ENCODE results near the gene EDDM3A. TPM values are rescaled to one million over a fixed set of nuclear protein-coding genes. Genes with fewer than 3 reads are reported as not detected.

Gene EDDM3A
- total RNA-seq, 1 donor from 2014 or later: not detected

- H3K4me3 Mint-ChIP-seq: no peak overlapping the region
Measured at GRCh38 chr14:20742132-20742531, 3.6 kb upstream of the EDDM3A start.

GRCh38 chr14:20743556-20743955 is 2.1 kb upstream of the EDDM3A start:
- Mint-ChIP-seq H3K27ac (no peak overlapping the region), H3K9me3 (no peaks in the 10 kb centered on the region), H3K4me3 (no peak overlapping the region), H3K4me1 (peaks cover 10% of the 10 kb centered on the region), H3K36me3 (ENCODE audit: low read depth) (no peaks in the 10 kb centered on the region), H3K27me3 (peaks cover under 1% of the 10 kb centered on the region)
- ATAC-seq (ENCODE audit: low read depth) (no peak), DNase-seq (no peak)
- TF ChIP-seq CTCF (IDR thresholded peaks at IDR 0.05): no peak
- intact Hi-C loops (cut with micrococcal nuclease): no loop called here
- ChIA-PET POLR2A (interaction anchor here (0.6 kb wide), 1 partner anchor 11 kb away, joined by 3 read pairs; no protein-coding TSS in a partner anchor), CTCF (no interaction called here)

More at GRCh38 chr14:20742132-20742531, 3.6 kb upstream of the EDDM3A start:
- ATAC-seq (ENCODE audit: low read depth) (no peak), DNase-seq (no peak)
- ChIA-PET POLR2A (no interaction called here), CTCF (no interaction called here)
- Mint-ChIP-seq H3K9me3 (no peaks in the 10 kb centered on the region), H3K27ac (no peak overlapping the region), H3K4me1 (peaks cover 10% of the 10 kb centered on the region), H3K27me3 (peaks cover 2% of the 10 kb centered on the region), H3K36me3 (ENCODE audit: low read depth) (no peaks in the 10 kb centered on the region)
- TF ChIP-seq CTCF (IDR thresholded peaks at IDR 0.05): no peak
- intact Hi-C loops (cut with micrococcal nuclease): no loop called here

GRCh38 chr14:20746566-20746965 is 879 bp downstream of the EDDM3A start:
- H3K9me3 Mint-ChIP-seq: peaks cover 1% of the 10 kb centered on the region
- peaks cover 10% of the 10 kb centered on the region for H3K4me1 Mint-ChIP-seq
- no peak for TF ChIP-seq CTCF (IDR thresholded peaks at IDR 0.05)
- CTCF ChIA-PET: interaction anchor here (0.9 kb wide), 1 partner anchor 111 kb away, joined by 3 read pairs; no protein-coding TSS in a partner anchor
- H3K27me3 Mint-ChIP-seq: peaks cover 10% of the 10 kb centered on the region
- intact Hi-C loops (cut with micrococcal nuclease): no loop called here
- POLR2A ChIA-PET: interaction anchor here (0.6 kb wide), 1 partner anchor 34 kb away, joined by 3 read pairs; no protein-coding TSS in a partner anchor
- ATAC-seq (ENCODE audit: low read depth): no peak
- H3K4me3 Mint-ChIP-seq: no peak overlapping the region
- no peak for DNase-seq
- no peak overlapping the region for H3K27ac Mint-ChIP-seq
- H3K36me3 Mint-ChIP-seq (ENCODE audit: low read depth): no peaks in the 10 kb centered on the region

GRCh38 chr14:20748439-20748838 is 2.8 kb downstream of the EDDM3A start:
- H3K27ac Mint-ChIP-seq: no peak overlapping the region
- DNase-seq: no peak
- H3K27me3 Mint-ChIP-seq: peaks cover 10% of the 10 kb centered on the region
- TF ChIP-seq CTCF (IDR thresholded peaks at IDR 0.05): no peak
- H3K4me1 Mint-ChIP-seq: no peaks in the 10 kb centered on the region
- ChIA-PET POLR2A (interaction anchor here (1.1 kb wide), 1 partner anchor 32 kb away, joined by 4 read pairs; no protein-coding TSS in a partner anchor), CTCF (no interaction called here)
- H3K36me3 Mint-ChIP-seq (ENCODE audit: low read depth): no peaks in the 10 kb centered on the region
- intact Hi-C loops (cut with micrococcal nuclease): no loop called here
- no peak for ATAC-seq (ENCODE audit: low read depth)
- H3K9me3 Mint-ChIP-seq: peaks cover 12% of the 10 kb centered on the region
- no peak overlapping the region for H3K4me3 Mint-ChIP-seq

GRCh38 chr14:20750194-20750593 is 4.5 kb downstream of the EDDM3A start:
- ChIA-PET CTCF (no interaction called here), POLR2A (no interaction called here)
- intact Hi-C loops (cut with micrococcal nuclease): no loop called here
- Mint-ChIP-seq H3K27me3 (peaks cover 10% of the 10 kb centered on the region), H3K4me3 (no peak overlapping the region), H3K9me3 (peaks cover 12% of the 10 kb centered on the region), H3K4me1 (no peaks in the 10 kb centered on the region), H3K36me3 (ENCODE audit: low read depth) (no peaks in the 10 kb centered on the region), H3K27ac (no peak overlapping the region)
- ATAC-seq (ENCODE audit: low read depth) (no peak), DNase-seq (no peak)
- TF ChIP-seq CTCF (IDR thresholded peaks at IDR 0.05): no peak
